Measurements from ENCODE around the gene ROM1. TPM values are rescaled to one million over a fixed set of nuclear protein-coding genes. Genes with fewer than 3 reads are reported as not detected.
A peak's percentile ranks its signal among the peaks of the same experiment; 100 is the strongest.
"Not testable (repeated sequence)": the region's sequence is repeated elsewhere in the genome, so short reads cannot be mapped to it uniquely, and the experiment has no call there.

ROM1 gene
- total RNA-seq, 1 experiment from 2014 or later = 1.3 TPM

- Histone ChIP-seq H3K27me3 (replicated peaks; ENCODE audit: control insufficient read depth, insufficient read depth, low read length) (no peaks in the 10 kb centered on the region), H3K36me3 (ENCODE audit: control insufficient read depth, insufficient read depth, low read length) (peaks cover 5% of the 10 kb centered on the region; the same call in 1 of the 2 replicates), H3K4me3 (ENCODE audit: low read depth, low read length) (no peak overlapping the region), H3K4me1 (no peaks in the 10 kb centered on the region), H3K9me3 (no peaks in the 10 kb centered on the region)
- Mint-ChIP-seq H3K27ac (ENCODE audit: unreplicated experiment) (no peak overlapping the region), H3K9me3 (ENCODE audit: unreplicated experiment) (no peaks in the 10 kb centered on the region), H3K4me3 (ENCODE audit: unreplicated experiment) (no peak overlapping the region), H3K4me1 (ENCODE audit: low read depth, unreplicated experiment) (peaks cover 22% of the 10 kb centered on the region), H3K36me3 (ENCODE audit: insufficient read depth, unreplicated experiment) (peaks cover 76% of the 10 kb centered on the region), H3K27me3 (ENCODE audit: insufficient read depth, unreplicated experiment) (no peaks in the 10 kb centered on the region)
- DNase-seq = no peak
- CTCF ChIA-PET = interaction anchor here (1.0 kb wide), 1 partner anchor 10 kb away, joined by 4 read pairs; the partner anchor contains the start of gene TUT1
- TF ChIP-seq CTCF (IDR thresholded peaks at IDR 0.05; ENCODE audit: insufficient read depth in 1 of 2, low read depth in 1 of 2, low read length in 1 of 2, severe bottlenecking in 1 of 2, unreplicated experiment in 1 of 2) = no peak
- BruUV-seq (replicated peaks) = no TSS peak
- POLR2A ChIA-PET = interaction anchor here (0.5 kb wide), 1 partner anchor 82 kb away, joined by 3 read pairs; no protein-coding TSS in a partner anchor
- intact Hi-C loops (cut with micrococcal nuclease; ENCODE audit: unreplicated experiment) = no loop called here
Observed at GRCh38 chr11:62580959-62581715, 31.9 kb upstream of the ROM1 start.

GRCh38 chr11:62581735-62582134 is 31.3 kb upstream of the ROM1 start:
- POLR2A ChIA-PET; H3K4me1 ChIP-seq; H3K27me3 Mint-ChIP-seq (ENCODE audit: insufficient read depth, unreplicated experiment); H3K4me3 Mint-ChIP-seq (ENCODE audit: unreplicated experiment); intact Hi-C loops (cut with micrococcal nuclease; ENCODE audit: unreplicated experiment); H3K9me3 Mint-ChIP-seq (ENCODE audit: unreplicated experiment); H3K27ac Mint-ChIP-seq (ENCODE audit: unreplicated experiment); H3K27me3 ChIP-seq (replicated peaks; ENCODE audit: control insufficient read depth, insufficient read depth, low read length); DNase-seq; BruUV-seq (replicated peaks); H3K4me3 ChIP-seq (ENCODE audit: low read depth, low read length); H3K36me3 ChIP-seq (ENCODE audit: control insufficient read depth, insufficient read depth, low read length); H3K9me3 ChIP-seq: not testable (repeated sequence)
- Mint-ChIP-seq H3K4me1 (ENCODE audit: low read depth, unreplicated experiment) (peaks cover 16% of the 10 kb centered on the region), H3K36me3 (ENCODE audit: insufficient read depth, unreplicated experiment) (peaks cover 75% of the 10 kb centered on the region)
- CTCF ChIA-PET = interaction anchor here (1.0 kb wide), 1 partner anchor 10 kb away, joined by 4 read pairs; the partner anchor contains the start of gene TUT1

- H3K4me3 ChIP-seq (ENCODE audit: low read depth, low read length); DNase-seq; CTCF ChIA-PET; H3K27me3 ChIP-seq (replicated peaks; ENCODE audit: control insufficient read depth, insufficient read depth, low read length); H3K36me3 ChIP-seq (ENCODE audit: control insufficient read depth, insufficient read depth, low read length); H3K9me3 ChIP-seq; H3K9me3 Mint-ChIP-seq (ENCODE audit: unreplicated experiment); H3K27ac Mint-ChIP-seq (ENCODE audit: unreplicated experiment); H3K4me3 Mint-ChIP-seq (ENCODE audit: unreplicated experiment); BruUV-seq (replicated peaks); H3K27me3 Mint-ChIP-seq (ENCODE audit: insufficient read depth, unreplicated experiment); intact Hi-C loops (cut with micrococcal nuclease; ENCODE audit: unreplicated experiment): not testable (repeated sequence)
- POLR2A ChIA-PET = interaction anchor here (1.0 kb wide), 1 partner anchor 11 kb away, joined by 3 read pairs; the partner anchor contains the start of gene EEF1G
- H3K4me1 ChIP-seq = peaks cover 24% of the 10 kb centered on the region
- peaks cover 68% of the 10 kb centered on the region for H3K36me3 Mint-ChIP-seq (ENCODE audit: insufficient read depth, unreplicated experiment)
- peaks cover 17% of the 10 kb centered on the region for H3K4me1 Mint-ChIP-seq (ENCODE audit: low read depth, unreplicated experiment)
Observed at GRCh38 chr11:62585356-62585755, 27.7 kb upstream of the ROM1 start.

- H3K27ac Mint-ChIP-seq (ENCODE audit: unreplicated experiment) = no peak overlapping the region
- no TSS peak for BruUV-seq (replicated peaks)
- no peaks in the 10 kb centered on the region for H3K27me3 Mint-ChIP-seq (ENCODE audit: insufficient read depth, unreplicated experiment)
- H3K36me3 ChIP-seq (ENCODE audit: control insufficient read depth, insufficient read depth, low read length) = peaks cover 9% of the 10 kb centered on the region
- no peaks in the 10 kb centered on the region for H3K27me3 ChIP-seq (replicated peaks; ENCODE audit: control insufficient read depth, insufficient read depth, low read length)
- peaks cover 18% of the 10 kb centered on the region for H3K4me1 Mint-ChIP-seq (ENCODE audit: low read depth, unreplicated experiment)
- intact Hi-C loops (cut with micrococcal nuclease; ENCODE audit: unreplicated experiment) = no loop called here
- no peak overlapping the region for H3K4me3 ChIP-seq (ENCODE audit: low read depth, low read length)
- H3K4me3 Mint-ChIP-seq (ENCODE audit: unreplicated experiment) = no peak overlapping the region
- no peaks in the 10 kb centered on the region for H3K9me3 ChIP-seq
- H3K9me3 Mint-ChIP-seq (ENCODE audit: unreplicated experiment) = no peaks in the 10 kb centered on the region
- ChIA-PET POLR2A (interaction anchor here (0.9 to 1.7 kb wide), 3 partner anchors 15 to 36 kb away, joined by 3 to 7 read pairs (median 3); partner anchors contain the start of gene EEF1G), CTCF (interaction anchor here (0.8 to 1.2 kb wide), 2 partner anchors 15 to 164 kb away, joined by 3 to 6 read pairs; partner anchors contain the start of gene EEF1G)
- H3K4me1 ChIP-seq = peaks cover 36% of the 10 kb centered on the region
- H3K36me3 Mint-ChIP-seq (ENCODE audit: insufficient read depth, unreplicated experiment) = peaks cover 78% of the 10 kb centered on the region
- peak in 1 of 2 experiments; percentile 43 for DNase-seq
- peak; percentile 33 to 37 for TF ChIP-seq CTCF (IDR thresholded peaks at IDR 0.05; ENCODE audit: insufficient read depth in 1 of 2, low read depth in 1 of 2, low read length in 1 of 2, severe bottlenecking in 1 of 2, unreplicated experiment in 1 of 2)
Observed at GRCh38 chr11:62588966-62589637, 24.0 kb upstream of the ROM1 start.

Data from Caco-2 (cell line).